Stimulated activated CD8-positive, alpha-beta memory T cell treated with anti-CD3 and anti-CD28 coated beads, Interleukin-15, amount 100 ng/mL, for 4 hours (primary cell): Measurements from ENCODE around the gene TEDC1.

ENCODE experiments used
- DNase-seq, 2 donors: peaks; one replicate each; pipeline ENCODE4 v3.0.0-alpha.2; 2020; ENCODE audit warnings: low read depth in 2 of 2

TEDC1 gene

DNA sequence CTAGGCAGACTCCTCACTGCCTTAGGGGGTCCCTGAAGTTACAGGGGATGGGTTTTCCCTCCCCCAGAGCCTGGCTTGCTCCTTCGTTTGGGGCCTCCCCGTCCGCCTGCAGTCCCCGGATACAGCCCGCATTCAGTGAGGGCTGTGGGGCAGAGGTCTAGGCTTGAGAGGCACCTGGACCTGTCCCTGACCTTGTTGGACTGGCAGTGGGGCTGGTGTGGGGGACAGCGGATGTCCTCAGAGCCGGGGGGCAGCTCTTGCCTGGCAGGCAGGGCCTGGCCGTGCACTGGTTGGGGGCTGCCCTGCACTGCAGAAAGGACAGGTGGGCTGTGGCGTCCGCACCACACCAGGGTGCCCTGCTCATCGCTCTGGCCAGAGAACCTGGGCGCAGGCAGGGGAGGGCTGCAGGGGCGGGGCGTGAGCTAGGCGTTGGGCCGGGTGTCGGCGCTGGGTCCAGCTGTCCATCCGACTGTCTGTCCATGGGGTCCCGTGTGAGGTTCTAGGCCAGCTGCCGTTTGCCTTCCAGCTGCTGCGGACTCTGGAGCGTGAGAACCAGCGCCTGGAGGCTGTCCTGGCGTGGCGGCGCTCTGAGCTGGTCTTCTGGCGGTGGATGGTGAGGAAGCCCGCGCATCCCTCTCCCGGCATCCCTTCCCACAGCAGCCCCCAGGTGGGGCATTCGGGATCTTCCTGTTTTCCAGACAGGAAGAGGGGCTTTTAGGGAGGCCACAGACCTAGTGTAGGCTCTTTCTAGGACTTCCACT lies 6.0 kb downstream of the TEDC1 start:
- DNase-seq: no peak

DNA sequence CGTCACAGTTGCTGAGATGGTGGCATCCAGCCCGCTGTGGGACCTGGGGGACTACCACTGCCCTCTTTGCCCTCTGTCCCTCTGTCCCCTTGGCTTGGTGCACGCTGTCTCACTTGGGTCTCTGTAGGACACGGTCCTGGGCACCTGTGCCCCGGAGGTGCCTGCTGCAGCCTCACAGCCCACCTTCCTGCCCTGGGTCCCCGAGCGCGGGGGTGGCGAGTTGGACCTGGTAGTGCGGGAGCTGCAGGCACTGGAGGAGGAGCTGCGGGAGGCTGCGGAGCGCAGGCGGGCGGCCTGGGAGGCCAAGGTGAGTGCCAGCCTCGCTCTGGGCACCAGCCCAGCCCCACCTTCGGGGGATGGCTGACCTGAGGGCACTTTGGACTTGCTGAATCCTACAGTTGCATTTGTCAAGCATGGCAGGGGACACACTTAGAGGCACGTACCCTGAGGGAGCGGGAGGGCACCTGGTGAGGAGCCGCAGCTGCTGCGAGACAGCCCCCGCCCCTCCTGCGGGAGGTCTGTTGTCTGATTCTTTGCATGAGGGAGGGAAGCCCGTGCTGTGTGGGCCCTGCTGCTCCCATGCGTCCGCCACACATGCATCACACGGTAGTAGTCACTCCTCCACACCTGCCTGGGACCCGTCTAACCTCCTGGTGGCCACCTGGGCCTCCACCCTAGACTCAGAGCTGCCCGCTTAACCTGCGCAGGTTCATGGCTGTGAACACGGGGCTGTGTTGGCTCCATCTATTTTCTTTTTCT lies 6.8 kb downstream of the TEDC1 start:
- DNase-seq: no peak

DNA sequence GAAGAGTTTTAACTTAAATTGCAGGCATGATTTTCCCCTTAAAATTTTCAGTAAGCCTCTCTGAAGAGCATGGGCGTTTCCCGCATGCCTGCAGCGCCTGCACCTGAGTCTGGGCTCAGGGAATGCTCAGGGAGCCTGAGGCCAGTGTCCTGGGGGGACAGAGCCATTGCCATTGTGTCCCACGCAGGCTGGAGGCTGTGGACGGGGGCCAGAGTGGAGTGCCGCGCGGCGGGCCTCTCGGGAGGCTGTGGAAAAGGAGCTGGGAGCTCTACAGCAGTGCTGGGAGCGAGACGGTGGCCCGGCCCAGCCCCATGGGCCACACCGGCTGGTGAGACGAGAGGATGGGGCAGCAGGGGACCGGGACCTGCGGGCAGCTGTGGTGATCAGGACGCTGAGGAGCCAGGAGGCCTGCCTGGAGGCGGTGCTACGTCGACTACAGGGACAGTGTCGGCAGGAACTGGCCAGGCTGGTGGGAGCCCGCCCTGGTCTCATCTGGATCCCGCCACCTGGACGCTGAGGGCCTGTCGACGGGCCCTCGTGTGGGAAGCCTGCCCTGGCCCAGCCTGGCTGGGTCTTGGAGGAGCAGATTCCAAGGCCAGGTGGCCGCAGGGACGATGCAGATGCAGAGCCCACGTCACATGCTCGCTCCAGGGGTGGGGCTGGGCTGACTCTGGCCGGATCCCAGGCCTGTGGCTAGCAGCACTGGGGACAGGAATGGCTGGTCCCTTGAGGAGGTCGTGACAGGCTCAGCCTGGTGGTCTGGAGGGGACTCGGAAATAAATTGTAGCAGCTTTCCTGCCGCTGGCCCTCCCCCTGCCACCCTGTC lies 7.6 kb downstream of the TEDC1 start:
- DNase-seq: no peak

DNA sequence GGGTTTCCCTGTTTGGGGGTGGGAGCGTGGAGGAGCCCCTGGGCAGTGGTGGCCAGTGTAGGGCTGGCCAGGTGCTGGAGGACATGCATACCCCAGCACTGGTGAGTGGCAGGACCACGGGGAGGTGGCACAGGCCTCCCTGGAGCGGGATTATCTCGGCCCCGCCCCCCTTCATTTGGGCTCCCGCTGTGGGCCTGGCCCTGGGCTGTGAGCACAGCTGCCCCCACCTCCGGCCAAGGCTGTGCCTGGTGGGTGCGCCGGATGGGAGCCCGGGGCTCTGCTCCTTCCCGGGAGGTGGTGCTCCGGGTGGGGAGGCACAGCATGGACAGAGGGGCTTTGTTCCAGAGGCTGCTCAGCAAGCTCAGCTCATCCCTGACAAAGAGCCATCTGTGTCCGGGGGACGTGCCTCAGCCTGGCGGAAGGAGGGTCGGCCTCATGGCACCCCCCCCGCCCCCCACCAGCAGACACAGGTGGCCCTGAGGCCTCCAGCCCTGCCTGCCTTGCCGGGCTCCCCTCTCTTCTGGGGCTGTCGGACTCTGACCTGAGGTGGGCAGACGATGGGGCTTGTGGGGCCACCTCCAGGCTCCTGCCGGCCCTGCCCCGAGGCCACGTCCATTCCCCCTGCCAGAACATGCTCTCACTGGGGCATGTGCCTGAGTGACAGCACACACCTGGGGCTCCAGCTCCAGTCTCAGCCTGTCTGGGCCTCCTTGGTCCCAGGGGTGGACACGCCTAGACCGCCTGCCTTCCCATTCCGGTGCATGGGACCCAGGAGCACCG lies 8.4 kb downstream of the TEDC1 start:
- DNase-seq: no peak

DNA sequence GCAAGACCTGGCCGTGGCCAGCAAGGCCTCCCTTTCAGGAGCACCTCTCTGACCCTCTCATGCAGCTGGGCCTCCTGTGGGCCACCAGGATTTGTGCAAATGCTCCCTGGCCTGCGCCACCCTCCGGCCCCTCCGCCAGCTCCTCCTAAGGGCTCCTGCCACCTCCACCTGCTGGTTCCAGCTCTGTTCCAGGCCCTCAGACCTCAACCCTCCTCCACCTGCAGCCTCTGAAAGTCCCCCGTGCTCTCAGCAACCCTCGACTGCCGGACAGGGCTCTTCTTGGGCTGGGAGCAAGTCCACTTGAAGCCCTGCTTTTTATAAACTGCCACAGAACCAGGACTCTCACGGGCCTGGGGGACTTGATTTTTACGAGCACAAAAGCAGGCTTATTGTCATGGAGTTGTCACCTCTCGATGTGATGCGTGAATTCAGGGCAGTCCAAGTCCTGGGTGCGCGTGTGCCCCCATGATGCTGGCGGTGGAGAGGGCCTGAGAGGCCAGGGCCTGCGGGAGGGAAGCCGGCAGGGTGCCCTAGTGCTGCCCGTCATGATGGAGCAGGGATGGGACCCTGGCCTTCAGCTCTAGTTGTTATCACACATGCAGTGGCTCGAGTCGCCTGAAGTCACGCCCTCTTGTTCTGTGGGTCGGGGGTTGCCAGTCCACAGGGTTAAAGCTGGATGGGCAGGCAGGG lies 9.1 kb downstream of the TEDC1 start:
- DNase-seq: no peak

DNA sequence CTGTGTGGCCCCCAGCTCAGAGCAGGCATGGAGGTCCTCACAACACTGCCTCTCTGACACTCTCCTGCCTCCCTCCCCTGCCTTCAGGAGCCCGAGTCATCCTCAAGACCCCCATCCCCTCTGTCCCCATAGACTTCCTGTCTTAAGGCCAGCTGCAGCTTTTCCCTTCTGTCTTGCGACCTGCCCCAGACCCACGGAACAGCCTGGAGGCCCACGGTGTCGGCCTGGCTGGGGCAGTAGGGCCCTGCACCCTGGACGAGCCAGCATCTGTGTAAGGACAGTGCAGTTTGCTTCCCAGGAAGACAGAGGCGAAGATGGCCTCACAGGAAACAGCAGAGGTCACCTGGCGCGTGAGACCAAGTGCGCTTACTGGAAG lies 9.7 kb downstream of the TEDC1 start:
- DNase-seq: no peak

DNA sequence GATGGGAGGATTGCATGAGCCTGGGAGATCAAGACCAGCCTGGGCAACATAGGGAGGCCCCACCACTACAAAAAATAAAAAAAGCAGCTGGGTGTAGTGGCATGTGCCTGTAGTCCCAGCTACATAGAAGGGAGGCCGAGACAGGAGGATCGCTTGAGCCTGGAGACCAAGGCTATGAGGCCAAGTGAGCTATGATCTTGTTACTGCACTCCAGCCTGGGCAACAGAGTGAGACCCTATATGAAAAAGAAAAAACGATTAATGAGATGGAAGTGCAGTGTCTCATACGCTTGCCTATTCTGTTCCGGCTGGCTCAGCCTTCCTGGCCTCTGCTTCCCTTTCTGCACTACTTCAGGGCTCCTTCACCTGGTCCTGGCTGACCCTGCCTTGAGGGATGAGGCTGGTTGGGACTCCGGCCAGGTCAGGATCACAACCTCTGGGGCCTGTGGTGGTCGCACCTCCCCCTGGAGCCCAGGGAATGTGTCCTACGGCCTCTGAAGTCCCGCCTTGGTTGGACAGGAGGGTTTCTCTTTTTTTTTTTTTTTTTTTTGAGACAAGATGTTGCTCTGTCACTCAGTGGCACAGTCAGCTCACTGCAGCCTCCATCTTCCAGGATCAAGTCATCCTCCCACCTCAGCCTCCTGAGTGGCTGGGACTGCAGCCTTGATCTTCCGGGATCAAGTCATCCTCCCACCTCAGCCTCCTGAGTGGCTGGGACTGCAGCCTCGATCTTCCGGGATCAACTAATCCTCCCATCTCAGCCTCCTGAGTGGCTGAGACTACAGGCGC lies 10.7 kb downstream of the TEDC1 start:
- no peak for DNase-seq

DNA sequence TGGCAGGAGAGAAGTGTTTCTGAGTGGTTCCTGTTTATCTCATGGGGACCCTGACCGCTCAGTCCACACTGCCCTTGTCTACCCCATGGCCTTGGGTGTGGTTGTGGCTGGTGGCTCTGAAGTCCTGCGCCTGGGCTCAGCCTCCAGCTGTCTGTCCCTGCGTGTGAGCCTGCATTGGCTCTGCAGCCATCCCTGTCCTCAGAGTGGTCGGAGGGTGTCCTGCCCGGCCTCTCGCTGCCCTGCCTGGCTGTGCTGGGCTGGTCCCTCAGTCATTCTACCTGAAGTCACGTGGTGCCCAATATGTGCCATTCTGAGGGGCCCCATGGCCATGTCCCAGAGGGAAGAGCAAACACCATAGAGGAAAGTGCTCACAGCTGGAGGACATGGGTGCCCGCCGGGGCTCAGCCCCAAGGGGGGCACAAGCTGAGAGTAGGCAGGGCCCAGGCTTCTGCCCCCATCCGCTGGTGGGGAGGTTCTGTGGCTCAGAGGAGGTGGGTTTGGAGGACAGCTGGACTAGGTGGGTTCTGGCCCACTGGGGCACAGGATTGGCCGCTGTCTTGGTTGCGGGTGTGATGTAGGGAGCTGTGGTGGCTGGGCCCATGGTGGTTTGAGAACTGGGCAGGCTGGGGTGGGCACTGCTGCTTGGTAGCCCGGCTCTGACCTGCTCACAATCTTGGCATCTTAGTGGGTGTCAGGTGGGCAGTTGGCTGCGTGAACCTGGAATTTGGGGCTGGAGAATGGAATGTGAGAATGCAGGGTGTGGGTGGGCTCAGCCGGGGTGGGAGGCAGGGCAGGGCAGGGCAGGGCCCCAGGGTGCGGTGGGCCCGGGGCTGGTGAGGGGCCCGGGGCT lies 11.6 kb downstream of the TEDC1 start:
- no peak for DNase-seq

DNA sequence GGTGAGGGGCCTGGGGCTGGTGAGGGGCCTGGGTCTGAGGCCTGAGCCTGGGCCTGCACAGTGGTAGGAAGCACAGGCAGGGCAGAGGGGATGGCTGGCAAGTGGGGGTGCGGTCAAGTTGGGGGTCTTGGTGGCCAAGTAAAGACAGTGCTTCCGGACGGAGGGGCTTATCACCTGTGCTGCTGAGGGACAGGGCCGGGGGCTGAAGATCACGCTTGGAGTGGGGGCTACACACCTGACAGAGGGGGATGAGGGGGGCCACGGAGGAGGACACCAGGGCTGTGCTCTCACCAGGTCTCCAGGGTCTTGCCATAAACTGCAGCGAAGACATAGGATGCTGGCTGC lies 12.2 kb downstream of the TEDC1 start:
- DNase-seq: no peak

DNA sequence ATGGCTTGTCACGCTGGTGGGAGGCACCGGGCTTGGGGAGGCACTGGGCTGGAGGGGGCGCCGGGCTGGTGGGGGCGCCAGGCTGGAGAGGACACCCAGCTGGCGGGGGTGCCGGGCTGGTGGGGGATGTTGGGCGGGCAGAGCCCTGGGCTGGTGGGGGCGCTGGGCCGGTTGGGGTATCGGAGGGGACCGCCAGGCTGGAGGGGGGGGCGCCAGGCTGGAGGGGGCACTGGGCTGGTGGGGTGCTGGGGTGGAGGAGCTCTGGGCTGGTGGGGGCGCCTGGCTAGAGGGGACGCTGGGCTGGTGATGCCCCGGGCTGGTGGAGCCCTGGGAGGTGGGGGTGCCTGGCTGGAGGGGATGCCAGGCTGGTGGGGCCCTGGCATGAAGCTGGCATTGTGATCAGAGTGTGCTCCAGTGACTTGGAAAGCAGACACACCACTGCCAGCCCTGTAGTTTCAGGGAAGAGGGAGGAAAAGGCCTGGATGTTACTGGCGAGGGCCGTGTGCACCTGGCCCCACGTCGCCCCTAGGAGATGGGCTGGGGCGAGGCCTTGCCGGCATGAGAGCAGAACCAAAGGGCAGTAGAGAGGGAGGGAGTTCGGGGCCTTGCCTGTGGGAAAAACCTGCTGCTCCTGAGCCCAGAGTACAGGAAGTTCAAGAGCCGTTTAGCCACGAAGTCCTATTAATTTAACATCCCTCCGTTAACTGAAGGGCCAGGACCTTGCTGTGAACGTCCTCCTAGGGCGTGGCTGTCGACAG lies 13.1 kb downstream of the TEDC1 start:
- DNase-seq: no peak

DNA sequence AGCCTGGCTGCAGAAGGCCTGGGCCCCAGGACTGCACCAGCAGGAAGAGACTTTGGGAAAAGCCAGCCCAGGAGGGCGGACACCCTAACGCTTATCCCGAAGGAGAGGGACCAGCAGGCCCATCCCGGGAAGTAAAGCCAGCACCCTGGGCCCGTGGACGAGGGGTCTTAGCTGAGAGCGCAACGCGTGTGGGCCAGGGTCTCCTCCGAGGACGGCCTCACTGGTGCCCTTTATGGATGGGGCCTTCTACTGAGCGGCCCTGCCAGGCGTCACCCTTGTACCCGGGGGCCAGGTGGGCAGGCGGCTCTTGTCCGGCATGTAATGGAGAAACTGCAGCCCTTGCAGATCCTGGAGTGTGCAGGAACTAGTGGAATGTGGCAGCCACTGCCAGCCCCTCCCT lies 14.1 kb downstream of the TEDC1 start:
- no peak for DNase-seq

DNA sequence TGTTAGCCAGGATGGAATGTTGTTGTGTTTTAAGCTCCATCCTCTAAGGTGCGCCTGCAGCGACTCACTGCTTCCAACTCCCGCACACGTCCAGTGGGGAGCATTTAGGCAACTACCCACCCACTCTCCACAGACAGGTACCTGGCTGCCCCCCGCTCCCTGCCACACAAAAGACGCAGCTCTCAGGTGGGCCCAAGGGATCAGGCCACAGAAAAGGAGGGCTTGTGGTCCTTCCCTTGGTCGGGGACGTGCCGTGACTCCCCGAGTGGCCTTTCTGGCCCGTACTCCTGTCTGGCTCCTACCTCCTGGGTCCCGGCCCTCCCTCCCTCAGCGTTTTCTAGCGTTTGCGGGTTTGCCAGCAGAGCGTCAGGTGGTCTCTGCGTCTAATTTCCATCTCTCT lies 16.2 kb downstream of the TEDC1 start:
- DNase-seq: no peak

DNA sequence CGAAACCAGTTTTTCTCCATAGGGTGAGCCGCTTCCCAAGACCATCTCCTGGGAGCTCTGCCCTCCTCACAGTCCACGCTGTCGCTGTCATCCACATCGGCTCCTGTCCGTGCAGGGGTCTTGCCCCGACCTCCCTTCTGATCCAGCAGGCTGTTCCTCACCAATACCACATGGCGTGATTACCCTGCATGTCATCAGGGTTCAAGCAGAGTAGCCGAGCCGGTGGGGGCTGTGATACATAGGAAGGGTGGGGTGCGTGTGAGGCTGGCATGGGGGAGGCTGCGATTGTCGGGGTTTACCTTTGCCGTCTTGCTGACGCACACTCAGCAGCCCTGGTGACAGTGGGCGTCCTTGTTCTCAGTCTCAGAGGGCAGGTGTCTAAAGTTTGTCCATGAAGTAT lies 17.0 kb downstream of the TEDC1 start:
- DNase-seq: no peak

DNA sequence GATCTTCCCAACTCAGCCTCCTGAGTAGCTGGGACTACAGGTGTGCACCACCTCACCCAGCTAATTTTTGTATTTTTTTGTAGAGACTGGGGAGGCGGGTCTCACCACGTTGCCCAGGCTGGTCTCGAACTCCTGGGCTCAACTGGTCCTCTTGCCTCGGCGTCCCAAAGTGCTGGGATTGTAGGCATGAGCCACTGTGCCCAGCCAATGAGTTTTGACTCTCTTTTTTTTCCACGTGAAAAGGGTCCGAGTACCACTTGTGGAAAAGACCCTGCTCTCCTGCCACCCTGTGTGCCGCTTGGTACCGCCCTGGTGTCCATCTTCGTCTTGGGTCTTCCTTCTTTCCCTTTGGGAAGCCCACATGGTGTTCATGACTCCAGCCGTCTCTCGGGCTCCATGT lies 17.6 kb downstream of the TEDC1 start:
- no peak for DNase-seq

DNA sequence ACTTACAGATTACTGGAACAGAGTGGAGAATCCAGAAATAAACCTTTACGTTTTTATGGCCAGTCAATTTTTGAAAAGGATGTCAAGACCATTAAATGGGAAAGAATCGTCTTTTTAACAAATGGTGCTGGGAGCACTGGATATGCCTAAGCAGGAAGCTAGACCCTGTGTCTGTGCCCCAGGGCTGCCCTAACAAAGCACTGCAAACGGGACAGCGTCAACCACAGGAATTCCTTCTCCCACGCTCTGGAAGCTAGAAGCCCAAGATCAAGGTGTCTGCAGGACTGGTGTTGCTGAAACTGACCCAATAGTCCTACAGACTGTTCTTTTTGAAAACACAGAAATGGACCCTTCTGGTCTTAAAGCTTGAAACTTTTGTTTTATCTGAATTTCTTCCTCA lies 26.1 kb downstream of the TEDC1 start:
- no peak for DNase-seq

DNA sequence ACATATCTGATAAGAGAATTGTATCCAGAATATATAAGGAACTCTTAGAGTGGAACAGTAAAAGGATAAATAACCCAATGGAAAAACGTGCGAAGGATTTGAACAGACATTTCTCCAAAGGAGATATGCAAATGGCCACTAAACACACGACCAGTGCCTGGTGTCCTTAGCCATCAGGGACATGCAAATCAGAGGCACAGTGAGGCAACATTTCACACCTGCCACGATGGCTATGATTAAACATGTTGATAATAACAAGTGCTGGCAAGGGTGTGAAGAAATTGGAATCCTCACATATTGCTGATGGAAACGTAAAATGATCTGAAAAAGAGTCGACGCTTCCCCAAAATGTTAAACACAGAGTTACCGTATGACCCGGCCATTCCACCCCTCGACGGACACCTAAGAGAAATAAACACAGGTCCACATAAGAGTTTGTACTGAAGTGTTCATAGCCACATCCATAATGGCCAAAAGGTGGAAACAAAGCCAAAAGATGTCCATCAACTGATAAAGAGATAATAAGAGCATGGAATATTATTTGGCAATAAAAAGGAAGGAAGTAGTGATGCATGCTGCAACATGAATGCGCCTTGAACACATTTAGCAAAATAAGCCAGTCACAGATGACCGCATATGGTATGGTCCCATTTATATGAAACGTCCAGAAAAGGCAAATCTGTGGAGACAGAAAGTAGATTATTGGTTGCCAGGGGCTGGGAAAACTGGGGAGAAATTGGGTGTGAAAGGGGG lies 29.1 kb downstream of the TEDC1 start:
- DNase-seq: no peak

DNA sequence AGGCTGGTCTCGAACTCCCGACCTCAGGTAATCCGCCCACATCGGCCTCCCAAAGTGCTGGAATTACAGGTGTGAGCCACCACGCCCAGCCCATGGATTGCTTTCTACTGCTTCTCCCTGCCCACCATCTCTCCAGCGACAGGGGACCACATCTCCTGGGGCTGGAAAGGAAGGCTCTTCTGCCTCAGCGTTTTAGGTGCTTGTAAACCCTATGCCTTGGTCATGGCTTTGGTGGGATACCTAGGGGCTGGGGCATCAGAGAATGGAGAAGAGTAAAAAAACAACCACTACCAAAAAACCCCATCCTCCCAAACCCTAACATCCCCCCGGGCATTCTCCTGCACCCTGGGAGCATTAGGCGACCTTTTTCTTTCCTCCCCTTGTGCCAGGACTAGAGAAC lies 34.3 kb downstream of the TEDC1 start:
- no peak for DNase-seq
